Muscle layer of duodenum (tissue), 2 donors: ENCODE measurements around the gene PTDSS2.
"Not testable (repeated sequence)": the region's sequence is repeated elsewhere in the genome, so short reads cannot be mapped to it uniquely, and the experiment has no call there.

ENCODE experiments used
- H3K27ac ChIP-seq: one replicate; pipeline ENCODE4 v1.7.0; 2013; ENCODE audit warnings: mild to moderate bottlenecking, low read length
- H3K27me3 ChIP-seq: one replicate; pipeline ENCODE4 v1.7.0; 2013; ENCODE audit warnings: low read depth, mild to moderate bottlenecking, control low read depth, low read length
- H3K36me3 ChIP-seq, 2 donors: one replicate each; pipeline ENCODE4 v1.7.0; 2013; ENCODE audit warnings: low read length in 2 of 2, control low read depth in 1 of 2, mild to moderate bottlenecking in 1 of 2; ENCODE audit not compliant: insufficient read depth in 2 of 2, control insufficient read depth in 1 of 2
- H3K4me1 ChIP-seq, 2 donors: one replicate each; pipeline ENCODE4 v1.7.0; 2013; ENCODE audit warnings: low read length in 2 of 2, mild to moderate bottlenecking in 2 of 2, control low read depth in 1 of 2, moderate library complexity in 1 of 2; ENCODE audit not compliant: insufficient read depth in 2 of 2, control insufficient read depth in 1 of 2
- H3K4me3 ChIP-seq, 2 donors: one replicate each; pipeline ENCODE4 v1.7.0; 2013; ENCODE audit warnings: low read length in 2 of 2, low read depth in 1 of 2, mild to moderate bottlenecking in 1 of 2
- H3K9me3 ChIP-seq, 2 donors: one replicate each; pipeline ENCODE4 v1.7.0; 2013; ENCODE audit warnings: low read length in 2 of 2, control low read depth in 1 of 2, mild to moderate bottlenecking in 1 of 2; ENCODE audit not compliant: control insufficient read depth in 1 of 2
- donor health status: healthy.

Gene PTDSS2

DNA sequence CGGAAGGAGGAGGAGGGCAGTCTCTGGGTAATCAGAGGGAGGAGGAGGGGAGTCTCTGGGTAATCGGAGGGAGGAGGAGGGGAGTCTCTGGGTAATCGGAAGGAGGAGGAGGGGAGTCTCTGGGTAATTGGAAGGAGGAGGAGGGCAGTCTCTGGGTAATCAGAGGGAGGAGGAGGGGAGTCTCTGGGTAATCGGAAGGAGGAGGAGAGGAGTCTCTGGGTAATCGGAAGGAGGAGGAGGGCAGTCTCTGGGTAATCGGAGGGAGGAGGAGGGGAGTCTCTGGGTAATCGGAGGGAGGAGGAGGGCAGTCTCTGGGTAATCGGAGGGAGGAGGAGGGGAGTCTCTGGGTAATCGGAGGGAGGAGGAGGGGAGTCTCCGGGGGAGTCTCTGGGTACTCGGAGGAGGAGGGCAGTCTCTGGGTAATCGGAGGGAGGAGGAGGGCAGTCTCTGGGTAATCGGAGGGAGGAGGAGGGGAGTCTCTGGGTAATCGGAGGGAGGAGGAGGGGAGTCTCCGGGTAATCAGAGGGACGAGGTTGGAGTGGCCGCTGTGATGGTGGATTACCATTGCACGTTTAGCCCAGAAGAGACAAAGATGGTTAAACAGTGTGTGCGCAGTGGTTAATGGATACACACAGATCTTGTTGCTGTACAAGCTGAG lies 19.1 kb downstream of the PTDSS2 start:
- not testable (repeated sequence) for H3K4me1 ChIP-seq, H3K27me3 ChIP-seq, H3K9me3 ChIP-seq, H3K36me3 ChIP-seq
- peak overlapping the region; percentile 82 for H3K27ac ChIP-seq
- H3K4me3 ChIP-seq, result peak overlapping the region; percentile 41 to 44

DNA sequence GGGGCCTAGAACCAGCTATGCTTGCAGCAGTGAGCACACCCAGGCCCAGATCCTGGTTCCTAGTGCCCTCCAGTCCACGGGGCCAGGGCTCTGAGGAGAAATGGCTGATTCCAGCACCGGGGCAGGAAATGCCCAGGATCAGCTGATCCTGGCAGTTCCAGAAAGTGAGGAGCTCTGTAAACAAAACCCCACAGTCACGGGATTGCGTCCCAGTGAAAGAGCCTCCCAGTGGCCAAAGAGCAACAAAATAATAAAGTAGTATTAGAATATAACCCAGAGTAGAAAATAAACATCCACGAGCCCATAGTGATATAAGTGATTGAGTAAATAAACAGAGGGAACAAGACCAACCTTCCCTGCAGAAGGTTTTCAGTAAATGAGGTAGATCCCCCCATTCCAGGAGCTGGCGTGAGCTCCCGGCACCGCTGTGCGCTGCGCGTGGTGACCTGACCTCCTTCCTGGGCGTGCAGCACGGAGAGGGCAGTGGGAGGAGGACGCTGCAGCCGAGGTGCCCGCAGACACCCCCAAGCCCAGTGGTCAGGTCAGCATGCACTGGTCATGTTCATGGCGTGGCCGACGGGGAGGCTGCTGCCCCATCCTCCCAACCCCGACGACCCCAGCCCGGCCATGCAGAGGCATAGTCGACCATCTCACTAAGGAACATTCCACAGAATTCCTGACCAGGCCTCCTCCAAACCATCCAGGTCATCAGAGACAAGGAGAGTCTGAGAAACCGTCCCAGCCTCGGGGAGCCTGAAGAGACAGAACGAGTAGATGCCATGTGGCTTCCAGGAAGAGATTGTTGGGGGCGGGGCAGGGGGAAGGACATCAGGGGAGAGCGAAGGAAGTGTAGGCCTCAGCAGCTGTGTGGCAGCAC lies 19.8 kb downstream of the PTDSS2 start:
- Histone ChIP-seq H3K27ac (peak overlapping the region; percentile 82), H3K36me3 (peaks cover 0 to 6% of the 10 kb centered on the region in 2 donors), H3K4me1 (peaks cover 0 to 9% of the 10 kb centered on the region in 2 donors), H3K9me3 (no peaks in the 10 kb centered on the region), H3K4me3 (peak overlapping the region; percentile 41 to 44), H3K27me3 (no peaks in the 10 kb centered on the region)

DNA sequence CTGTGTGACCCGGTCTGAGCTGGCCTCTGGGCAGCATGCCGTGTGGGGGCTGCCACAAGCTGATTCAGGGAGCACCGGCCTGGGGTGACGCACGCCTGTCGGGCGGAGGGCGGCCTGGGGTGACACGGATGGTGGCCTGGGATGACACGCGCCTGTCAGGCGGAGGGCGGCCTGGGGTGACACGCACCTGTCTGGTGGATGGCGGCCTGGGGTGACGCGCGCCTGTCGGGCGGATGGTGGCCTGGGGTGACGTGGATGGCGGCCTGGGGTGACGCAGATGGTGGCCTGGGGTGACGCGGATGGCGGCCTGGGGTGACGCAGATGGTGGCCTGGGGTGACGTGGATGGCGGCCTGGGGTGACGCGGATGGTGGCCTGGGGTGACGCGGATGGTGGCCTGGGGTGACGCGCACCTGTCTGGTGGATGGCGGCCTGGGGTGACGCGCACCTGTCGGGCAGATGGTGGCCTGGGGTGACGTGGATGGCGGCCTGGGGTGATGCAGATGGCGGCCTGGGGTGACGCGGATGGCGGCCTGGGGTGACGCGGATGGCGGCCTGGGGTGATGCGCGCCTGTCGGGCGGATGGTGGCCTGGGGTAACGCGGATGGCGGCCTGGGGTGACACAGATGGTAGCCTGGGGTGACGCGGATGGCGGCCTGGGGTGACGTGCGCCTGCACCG lies 21.5 kb downstream of the PTDSS2 start:
- no peaks in the 10 kb centered on the region for H3K36me3 ChIP-seq
- no peak overlapping the region for H3K4me3 ChIP-seq
- H3K9me3 ChIP-seq, result no peaks in the 10 kb centered on the region

DNA sequence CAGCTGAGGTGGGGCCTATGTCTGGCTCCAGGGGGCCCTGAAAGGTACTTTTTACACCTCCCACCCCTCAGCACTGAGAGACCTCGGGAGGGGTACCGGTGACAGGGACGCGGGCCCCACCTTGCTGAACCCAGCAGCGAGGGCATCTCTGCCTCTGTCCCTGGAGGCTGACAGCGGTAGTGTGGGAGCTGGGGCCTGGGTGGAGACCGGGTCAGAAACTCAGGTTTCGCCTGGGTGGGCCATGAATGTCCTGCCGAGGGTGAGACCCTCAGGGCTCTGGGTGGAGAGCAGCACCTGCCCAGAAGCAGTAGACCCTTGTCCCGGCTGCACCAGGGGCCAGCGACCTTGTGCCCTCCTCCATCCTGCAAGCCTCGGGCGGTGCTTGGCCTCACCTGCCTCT lies 22.2 kb downstream of the PTDSS2 start:
- Histone ChIP-seq H3K4me3 (no peak overlapping the region), H3K4me1 (peaks cover 0 to 9% of the 10 kb centered on the region in 2 donors), H3K27me3 (no peaks in the 10 kb centered on the region), H3K36me3 (no peaks in the 10 kb centered on the region), H3K27ac (no peak overlapping the region), H3K9me3 (no peaks in the 10 kb centered on the region)

More for the DNA sequence above, 21.5 kb downstream of the PTDSS2 start:
- Histone ChIP-seq H3K4me1 (peaks cover 0 to 9% of the 10 kb centered on the region in 2 donors), H3K27me3 (no peaks in the 10 kb centered on the region), H3K27ac (no peak overlapping the region)

GRCh38 chr11:472816-473215 lies 22.7 kb downstream of the PTDSS2 start:
- no peaks in the 10 kb centered on the region for H3K27me3 ChIP-seq
- H3K27ac ChIP-seq, result no peak overlapping the region

DNA sequence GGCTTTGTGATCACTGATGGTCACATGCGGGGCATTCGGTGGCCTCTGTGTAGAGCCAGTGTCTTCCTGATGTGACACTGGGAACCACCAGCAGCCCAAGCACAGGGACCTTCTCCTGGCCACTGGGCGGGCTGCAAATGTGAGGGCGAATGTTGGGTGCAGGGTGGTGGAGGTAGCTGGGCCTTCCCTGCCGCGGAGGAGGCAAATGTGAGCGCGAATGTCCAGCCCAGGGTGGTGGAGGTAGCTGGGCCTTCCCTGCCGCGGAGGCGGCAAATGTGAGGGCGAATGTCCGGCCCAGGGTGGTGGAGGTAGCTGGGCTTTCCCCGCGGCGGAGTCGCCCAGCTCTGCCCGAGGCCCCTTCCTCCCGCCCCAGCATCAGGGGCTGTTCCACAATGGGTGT lies 23.3 kb downstream of the PTDSS2 start:
- Histone ChIP-seq H3K4me1 (peaks cover 0 to 9% of the 10 kb centered on the region in 2 donors), H3K36me3 (no peaks in the 10 kb centered on the region), H3K4me3 (no peak overlapping the region), H3K9me3 (no peaks in the 10 kb centered on the region), H3K27me3 (no peaks in the 10 kb centered on the region), H3K27ac (no peak overlapping the region)

More at GRCh38 chr11:472816-473215, 22.7 kb downstream of the PTDSS2 start:
- Histone ChIP-seq H3K9me3 (no peaks in the 10 kb centered on the region), H3K36me3 (no peaks in the 10 kb centered on the region), H3K4me3 (no peak overlapping the region), H3K4me1 (peaks cover 0 to 9% of the 10 kb centered on the region in 2 donors)

GRCh38 chr11:473962-474785 lies 24.1 kb downstream of the PTDSS2 start:
- no peaks in the 10 kb centered on the region for H3K9me3 ChIP-seq
- no peak overlapping the region for H3K27ac ChIP-seq
- H3K36me3 ChIP-seq, result no peaks in the 10 kb centered on the region
- no peak overlapping the region for H3K4me3 ChIP-seq
- no peaks in the 10 kb centered on the region for H3K27me3 ChIP-seq
- H3K4me1 ChIP-seq, result peaks cover 0 to 9% of the 10 kb centered on the region in 2 donors

DNA sequence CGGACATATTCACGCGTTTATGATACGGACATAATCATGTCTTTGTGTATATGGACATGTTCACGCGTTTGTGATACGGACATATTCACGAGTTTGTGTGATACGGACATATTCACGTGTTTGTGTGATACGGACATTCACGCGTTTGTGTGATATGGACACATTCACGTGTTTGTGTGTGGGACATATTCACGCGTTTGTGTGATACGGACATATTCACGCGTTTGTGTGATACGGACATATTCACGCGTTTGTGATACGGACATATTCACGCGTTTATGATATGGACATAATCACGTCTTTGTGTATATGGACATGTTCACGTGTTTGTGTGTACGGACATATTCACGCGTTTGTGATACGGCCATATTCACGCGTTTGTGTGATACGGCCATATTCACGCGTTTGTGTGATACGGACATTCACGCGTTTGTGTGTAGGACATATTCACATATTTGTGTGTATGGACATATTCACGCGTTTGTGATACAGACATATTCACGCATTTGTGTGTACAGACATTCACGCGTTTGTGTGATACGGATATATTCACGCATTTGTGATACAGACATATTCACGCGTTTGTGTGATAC lies 24.9 kb downstream of the PTDSS2 start:
- Histone ChIP-seq H3K27ac (no peak overlapping the region), H3K4me1 (peaks cover 0 to 3% of the 10 kb centered on the region in 2 donors)

GRCh38 chr11:475941-476340 lies 25.9 kb downstream of the PTDSS2 start:
- H3K27ac ChIP-seq, result no peak overlapping the region
- no peaks in the 10 kb centered on the region for H3K27me3 ChIP-seq

More for the DNA sequence above, 24.9 kb downstream of the PTDSS2 start:
- no peaks in the 10 kb centered on the region for H3K9me3 ChIP-seq
- no peak overlapping the region for H3K4me3 ChIP-seq
- no peaks in the 10 kb centered on the region for H3K27me3 ChIP-seq
- no peaks in the 10 kb centered on the region for H3K36me3 ChIP-seq

GRCh38 chr11:476416-476815 lies 26.3 kb downstream of the PTDSS2 start:
- no peak overlapping the region for H3K4me3 ChIP-seq
- no peaks in the 10 kb centered on the region for H3K27me3 ChIP-seq
- no peaks in the 10 kb centered on the region for H3K9me3 ChIP-seq
- no peak overlapping the region for H3K27ac ChIP-seq
- H3K4me1 ChIP-seq, result no peaks in the 10 kb centered on the region
- no peaks in the 10 kb centered on the region for H3K36me3 ChIP-seq

More at GRCh38 chr11:475941-476340, 25.9 kb downstream of the PTDSS2 start:
- Histone ChIP-seq H3K9me3 (no peaks in the 10 kb centered on the region), H3K4me3 (no peak overlapping the region), H3K36me3 (no peaks in the 10 kb centered on the region), H3K4me1 (no peaks in the 10 kb centered on the region)
